Right ventricle myocardium superior (tissue), 1 donor: ENCODE measurements around the gene GNAT2. TPM values are rescaled to one million over a fixed set of nuclear protein-coding genes. Genes with fewer than 3 reads are reported as not detected.

ENCODE experiments used
- ATAC-seq: fragments of 200-7000 bp; cut with Tn5 transposase; one replicate; pipeline ENCODE4 v1.9.1; 2020; ENCODE audit warnings: mild to moderate bottlenecking; ENCODE audit not compliant: poor library complexity
- DNase-seq: peaks from one replicate; pipeline ENCODE4 v3.0.0-alpha.2; 2020
- intact Hi-C: fragments of 100-400 bp; cut with DNase I; formaldehyde crosslinking; loops from one replicate; pipeline ENCODE4 v1.11.2; 2022
- total RNA-seq: library from RNA; stranded (reverse); fragmentation: NEBNext Ultra II Directional; extraction: Animal tissue kit (Norgen Biotek cat#: 25700); gene quantifications from one replicate; pipeline ENCODE4 v1.2.1, GENCODE V29; 2021
- donor health status: DM: no; HTN: yes; CAD: no; lungs with severe emphysema.

The GNAT2 gene
- total RNA-seq, 1 donor from 2014 or later = not detected

DNA sequence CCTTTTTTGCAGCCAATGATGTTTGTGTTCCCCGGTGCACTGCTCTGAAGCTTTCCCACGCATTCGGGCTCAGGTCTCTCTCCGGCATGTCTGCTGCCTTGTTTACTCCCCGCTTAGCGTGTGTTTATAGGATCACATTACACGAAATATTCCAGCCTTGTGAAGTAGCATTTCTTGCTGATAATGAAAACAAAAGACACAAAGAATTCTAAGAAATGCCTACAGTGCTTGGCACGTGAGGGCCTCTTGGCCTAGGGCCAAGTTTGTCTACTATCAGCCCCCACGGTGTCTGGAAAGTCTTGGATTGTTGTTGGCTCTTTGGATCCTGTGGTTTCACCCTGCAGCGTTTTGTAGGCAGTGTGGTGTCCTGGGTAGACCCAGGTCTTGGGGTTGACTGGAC, 25.3 kb upstream of the GNAT2 start:
- no peak for DNase-seq
- ATAC-seq = no peak
- intact Hi-C loops = no loop called here

DNA sequence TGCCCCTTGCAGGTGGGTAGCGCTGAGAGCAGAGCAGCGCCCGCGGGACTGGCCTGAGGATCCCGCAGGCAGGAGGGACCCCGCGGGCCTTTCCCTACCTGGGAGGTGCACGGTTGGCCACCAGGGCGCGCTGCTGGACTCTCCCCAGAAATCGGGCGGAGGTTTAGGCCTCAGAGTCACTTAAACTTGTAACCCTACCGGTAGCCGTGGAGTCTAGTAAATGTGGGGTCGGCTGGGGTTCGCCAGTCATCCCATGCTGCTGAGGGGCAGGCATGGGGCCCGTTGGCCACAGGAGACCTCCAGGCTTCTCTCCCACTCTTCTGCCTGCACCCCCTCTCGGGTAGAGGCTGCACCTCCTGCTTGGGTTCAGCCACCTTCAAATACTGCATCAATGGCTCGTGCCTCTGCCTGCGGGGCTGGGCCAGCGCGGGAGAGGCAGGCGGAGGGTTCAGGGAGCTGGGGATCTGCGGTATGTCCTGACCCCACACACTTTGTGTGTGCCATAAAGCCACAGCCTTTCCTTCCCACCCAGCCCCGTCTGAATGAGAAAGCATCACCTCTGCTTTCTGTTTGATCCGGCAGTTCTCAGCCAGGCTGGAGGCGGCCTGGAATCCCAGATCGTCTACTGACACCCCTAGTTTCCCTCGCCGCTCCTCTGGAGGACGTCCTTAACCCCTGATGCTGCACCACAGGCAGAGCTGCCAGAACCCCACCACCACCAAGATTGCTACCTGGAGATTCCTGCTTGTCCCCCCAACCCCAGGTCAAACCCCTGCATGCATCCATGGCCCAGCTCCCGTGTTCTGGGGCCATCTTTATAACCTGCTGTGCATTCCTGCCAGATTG, 24.2 kb upstream of the GNAT2 start:
- DNase-seq (peak; percentile 91), ATAC-seq (peak; percentile 92)
- intact Hi-C loops = no loop called here

DNA sequence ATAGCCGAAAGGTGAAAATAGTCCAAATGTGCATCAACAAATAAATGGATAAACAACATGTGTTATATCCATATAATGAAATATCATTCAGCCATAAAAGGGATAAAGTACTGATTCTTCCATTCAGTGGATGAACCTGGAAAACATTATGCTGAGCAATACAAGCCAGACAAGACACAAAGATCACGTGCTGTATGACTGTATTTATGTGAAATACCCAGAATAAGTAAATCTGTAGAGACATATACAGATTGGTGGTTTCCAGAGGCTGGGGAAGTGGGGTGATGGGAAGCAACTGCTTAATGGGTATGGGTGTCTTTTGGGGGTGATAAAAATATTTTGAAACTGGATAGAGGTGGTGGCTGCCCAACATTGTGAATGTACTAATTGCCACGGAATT, 23.2 kb upstream of the GNAT2 start:
- no peak for ATAC-seq
- no peak for DNase-seq
- intact Hi-C loops = no loop called here

DNA sequence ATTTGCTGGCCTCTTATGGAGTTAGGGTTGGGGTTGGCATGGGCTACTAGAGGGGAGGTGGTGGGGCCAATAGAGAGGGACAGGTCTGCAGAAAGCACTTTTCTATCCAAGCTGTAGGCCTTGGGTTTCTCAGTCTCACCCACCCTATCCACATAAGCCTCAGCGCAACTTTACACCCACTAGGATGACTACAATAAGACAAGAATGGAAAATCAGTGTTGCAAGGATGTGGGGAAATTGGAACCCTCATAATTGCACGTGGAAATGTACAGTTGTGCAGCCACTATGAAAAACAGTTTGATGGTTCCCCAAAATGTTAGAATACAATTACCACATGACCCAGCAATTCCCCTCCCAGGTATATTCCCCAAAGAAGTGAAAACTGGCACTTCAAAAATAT, 22.4 kb upstream of the GNAT2 start:
- ATAC-seq = no peak
- intact Hi-C loops = no loop called here
- no peak for DNase-seq

DNA sequence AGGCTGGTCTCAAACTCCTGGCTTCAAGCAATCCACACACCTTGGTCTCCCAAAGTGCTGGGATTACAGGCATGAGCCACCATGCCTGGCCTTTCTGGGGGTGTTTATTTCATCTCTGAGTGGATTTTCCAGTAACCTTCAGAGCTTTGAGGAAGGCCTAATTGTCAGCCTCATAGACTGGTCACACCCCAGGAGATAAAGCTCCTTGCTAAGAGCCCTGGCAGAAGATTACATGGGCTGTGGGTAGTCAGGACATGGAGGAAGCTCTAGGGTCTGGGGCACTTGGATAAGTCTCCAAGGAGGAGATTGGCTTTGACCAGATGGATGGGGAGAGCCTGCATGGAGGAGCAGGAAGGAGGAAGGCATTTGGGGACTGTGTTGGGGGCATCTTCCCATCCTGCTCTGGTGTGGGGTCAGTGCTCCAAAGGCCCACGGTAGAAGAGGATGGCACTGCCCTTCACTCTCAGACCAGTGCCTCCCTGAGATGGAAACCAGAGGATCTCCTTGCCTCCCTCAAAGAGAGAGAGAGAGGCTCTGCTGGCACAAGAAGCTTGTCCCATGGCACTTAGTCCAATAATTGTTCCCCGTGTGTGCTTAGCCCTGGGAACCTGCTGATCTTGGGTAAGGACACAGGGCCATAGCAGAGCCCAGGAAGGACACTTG, 21.8 kb upstream of the GNAT2 start:
- intact Hi-C loops = no loop called here
- ATAC-seq (no peak), DNase-seq (no peak)

DNA sequence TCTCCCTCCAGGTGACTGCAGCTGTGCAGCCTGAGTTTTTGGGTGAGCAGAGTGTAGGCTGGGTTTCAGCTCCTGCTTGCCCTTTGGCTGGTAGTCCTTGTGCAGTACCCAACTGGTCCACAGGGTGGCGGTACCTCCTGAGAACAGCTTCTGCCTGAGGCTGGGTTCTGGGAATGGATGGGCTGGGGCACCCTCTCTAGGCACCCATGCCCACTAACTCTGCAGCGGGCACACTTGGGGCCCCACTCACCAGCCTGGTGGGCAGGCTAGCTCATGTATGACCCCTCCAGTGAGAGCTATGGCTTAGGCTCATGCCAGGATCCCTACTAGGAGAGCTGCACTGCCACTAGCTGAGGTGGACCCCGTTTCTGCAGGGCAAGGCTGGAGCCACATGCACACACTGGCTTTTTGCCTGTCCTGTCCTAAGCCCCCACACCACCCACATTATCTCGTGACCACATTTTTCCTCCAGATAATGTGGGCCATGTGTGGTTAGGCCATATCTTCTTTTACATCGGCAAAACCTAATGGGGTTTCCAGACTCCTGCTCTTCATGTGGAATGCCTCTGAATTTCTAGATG, 21.0 kb upstream of the GNAT2 start:
- intact Hi-C loops = loop anchor here (1.0 kb wide), 1 partner anchor 133 kb away; no protein-coding TSS in a partner anchor
- peak; percentile 60 for ATAC-seq
- peak; percentile 92 for DNase-seq

DNA sequence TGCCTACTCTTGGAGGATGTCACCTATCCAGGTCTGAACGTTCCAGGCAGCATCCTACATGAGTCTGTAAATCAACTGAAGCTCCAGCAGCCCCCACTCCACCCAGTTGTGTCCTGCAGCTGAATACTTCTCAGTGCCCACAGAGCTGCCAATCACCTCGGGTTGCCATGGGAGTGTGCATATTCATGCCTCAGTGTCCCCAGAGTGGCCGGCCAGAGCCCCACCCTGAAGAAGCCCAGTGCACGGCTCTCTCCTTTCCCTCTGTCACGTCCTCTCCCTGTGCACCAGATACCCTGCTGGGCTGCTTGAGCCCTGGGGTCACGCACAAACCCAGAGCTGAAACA, 20.4 kb upstream of the GNAT2 start:
- no peak for DNase-seq
- intact Hi-C loops = loop anchor here (1.0 kb wide), 1 partner anchor 133 kb away; no protein-coding TSS in a partner anchor

DNA sequence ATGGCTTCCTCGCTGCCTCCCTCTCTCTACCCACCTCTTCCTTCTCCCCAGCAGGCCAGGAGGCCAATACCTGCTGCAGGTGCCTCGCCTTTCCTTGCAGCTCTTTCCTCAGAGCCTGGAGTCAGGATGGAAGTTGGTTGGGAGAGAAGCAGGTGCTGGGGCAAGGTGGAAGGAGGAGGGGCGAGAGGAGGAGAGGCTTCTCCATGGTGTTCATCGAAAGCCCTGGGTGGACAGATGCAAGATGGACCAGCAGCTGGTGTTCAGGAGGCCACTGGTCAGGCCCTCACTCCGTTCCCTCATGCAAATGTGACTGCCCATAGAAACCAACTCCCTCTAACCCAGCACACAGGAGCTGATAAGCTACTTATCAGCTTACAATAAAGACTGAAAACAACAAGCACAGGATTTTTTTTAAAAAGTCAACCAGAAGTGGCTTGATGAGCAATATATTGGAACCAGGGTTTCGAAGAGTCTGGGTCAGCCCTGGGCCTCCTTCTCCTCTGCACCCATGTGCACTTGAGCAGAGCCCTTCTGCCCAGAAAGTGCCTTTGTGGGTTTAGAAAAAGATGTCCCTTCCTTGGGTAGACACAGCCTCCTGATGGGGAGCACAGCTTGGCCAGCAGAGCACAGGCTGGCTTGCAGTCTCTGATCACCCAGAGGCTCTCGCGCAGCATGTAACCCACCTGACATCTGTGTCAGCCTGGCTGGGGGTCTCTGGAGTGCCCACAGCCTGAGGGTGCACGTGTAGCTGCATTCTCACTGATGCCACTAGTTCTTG, 19.8 kb upstream of the GNAT2 start:
- ATAC-seq = no peak
- DNase-seq = no peak
- intact Hi-C loops = no loop called here

More for the DNA sequence above, 20.4 kb upstream of the GNAT2 start:
- ATAC-seq = no peak

DNA sequence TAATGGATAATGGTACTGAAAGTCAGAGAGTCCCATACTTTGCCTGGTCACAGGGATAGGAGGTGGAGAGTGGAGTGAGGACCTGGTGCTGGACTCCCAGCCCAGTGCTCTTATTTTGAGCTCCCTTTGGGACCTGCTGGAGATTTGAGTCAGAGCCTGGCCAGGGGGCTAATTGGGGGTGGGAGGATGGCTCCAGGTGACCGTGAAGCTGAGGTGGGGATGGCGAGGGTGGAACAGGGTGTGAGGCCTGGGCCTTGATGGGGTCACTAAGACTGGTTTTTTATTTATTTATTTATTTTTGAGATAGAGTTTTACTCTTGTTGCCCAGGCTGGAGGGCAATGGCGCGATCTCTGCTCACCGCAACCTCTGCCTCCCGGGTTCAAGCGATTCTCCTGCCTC, 18.0 kb upstream of the GNAT2 start:
- ATAC-seq = no peak
- no peak for DNase-seq
- intact Hi-C loops = no loop called here

DNA sequence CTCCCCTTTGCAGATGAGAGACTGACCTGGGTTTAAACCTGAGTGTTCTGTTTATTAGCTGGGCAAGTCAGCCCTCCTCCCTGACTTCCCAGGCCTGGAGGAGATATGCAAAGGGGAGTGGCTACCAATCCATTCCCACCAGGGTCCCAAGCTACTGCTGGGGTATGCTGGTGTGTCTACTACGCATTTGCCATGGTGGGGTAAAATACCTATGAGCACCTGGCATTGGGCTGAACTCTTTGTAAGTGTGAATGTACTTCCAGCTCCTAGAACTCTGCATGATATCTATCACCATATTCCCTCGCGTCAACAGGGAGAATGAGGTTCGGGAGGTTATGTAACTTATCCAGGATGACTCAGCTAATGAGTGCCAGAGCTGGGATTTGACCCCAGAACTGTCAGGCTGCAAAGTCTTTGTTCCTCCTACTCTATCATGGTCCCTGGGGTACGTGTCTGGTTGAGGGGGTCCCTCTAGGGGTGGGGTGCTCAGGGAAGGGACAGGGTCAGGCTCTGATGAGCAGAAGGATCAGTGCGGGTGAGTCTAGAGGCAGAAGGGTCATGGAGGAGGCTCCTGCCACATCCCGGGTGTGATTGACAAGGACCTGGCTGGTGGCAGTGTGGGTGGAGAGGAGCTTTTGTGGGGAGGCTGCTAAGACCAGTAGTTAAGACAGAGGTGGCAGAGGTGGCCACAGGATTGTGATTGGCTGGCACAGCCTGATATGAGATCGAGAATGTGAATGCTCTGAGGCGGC, 17.0 kb upstream of the GNAT2 start:
- DNase-seq (no peak), ATAC-seq (peak; percentile 59)
- intact Hi-C loops = no loop called here

DNA sequence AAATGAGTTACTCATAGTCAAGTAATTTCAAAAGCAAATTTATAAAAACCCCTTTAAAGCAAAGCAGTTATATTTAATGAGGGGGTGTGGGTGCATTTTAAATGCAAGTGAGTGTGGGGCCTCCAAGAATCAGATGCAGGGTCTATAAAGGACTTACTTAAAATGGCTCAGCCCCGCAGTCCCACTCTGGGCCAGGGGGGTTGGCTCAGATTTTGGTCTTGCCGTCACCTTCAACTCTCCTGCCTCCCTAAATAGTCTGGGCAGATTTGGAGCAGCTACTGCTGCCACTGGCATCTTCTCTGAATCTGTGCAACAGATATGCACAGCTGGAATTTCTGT, 16.4 kb upstream of the GNAT2 start:
- no peak for DNase-seq
- no peak for ATAC-seq
- intact Hi-C loops = no loop called here

DNA sequence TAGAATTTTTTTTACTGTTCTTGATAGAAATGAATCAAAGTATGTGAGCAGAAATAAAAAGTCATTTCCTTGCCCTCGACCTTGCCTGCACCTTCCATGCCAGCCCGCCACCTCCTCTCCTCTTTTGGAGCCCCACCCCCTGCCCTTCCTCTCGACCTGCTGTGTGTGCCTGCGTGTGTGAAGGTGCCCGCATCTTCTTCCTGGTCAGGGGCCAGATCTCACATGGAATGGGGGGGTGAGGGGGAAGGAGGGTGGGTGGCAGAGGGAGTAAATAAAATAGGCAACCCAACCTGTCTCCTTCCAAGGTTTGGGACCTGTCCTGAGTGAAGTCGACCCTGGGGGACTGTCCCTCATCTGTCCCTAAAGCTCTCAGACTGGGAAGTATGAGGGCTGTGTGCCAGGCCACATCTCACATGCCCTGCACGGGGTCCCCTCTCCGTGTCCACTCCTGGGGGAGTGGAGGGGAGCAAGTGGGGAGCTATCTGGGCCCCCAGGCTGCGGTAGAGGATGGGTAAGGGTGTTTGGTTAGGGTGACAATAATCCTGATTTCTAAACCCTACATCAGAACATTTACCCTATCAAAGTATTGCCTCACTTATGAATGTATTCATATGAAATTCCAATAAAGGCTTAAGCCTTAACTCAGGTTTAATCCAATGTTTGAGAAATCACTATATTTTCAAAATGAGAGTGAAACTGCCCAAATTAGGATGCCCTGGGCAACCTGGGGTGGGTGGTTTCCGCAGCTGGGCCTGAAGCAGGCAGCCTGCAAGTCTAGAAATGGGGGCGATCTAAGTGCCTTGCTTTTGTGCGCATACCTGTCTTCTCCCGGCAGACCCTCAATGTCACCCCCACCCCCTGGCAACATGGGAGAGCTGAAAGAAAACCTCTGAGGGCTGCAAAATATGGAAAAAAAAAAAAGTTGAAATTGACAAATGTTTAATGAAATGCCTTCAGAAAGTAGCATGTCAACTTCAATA, 15.6 kb upstream of the GNAT2 start:
- intact Hi-C loops = loop anchor here (5.0 kb wide), 1 partner anchor 88 kb away; the partner anchor contains the start of gene GNAI3
- DNase-seq (no peak), ATAC-seq (no peak)

DNA sequence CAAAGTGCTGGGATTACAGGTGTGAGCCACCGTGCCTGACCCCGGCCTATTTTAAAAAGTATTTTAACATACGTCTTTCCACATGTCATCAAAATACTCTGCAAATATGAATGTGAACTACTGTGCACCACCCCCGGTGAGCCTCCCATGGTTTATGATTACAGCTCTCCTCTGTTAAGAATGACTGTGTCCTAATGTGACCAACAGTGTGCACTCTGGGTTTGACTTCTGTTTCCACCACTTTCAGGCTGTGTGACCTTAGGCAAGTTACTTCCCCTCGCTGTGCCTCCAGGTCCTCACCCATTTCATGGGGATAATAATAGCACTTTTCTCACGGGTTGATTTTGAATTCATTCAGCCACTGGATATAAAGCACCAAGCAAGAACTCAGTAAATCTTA, 14.9 kb upstream of the GNAT2 start:
- intact Hi-C loops = loop anchor here (5.0 kb wide), 1 partner anchor 87 kb away; the partner anchor contains the start of gene GNAI3

DNA sequence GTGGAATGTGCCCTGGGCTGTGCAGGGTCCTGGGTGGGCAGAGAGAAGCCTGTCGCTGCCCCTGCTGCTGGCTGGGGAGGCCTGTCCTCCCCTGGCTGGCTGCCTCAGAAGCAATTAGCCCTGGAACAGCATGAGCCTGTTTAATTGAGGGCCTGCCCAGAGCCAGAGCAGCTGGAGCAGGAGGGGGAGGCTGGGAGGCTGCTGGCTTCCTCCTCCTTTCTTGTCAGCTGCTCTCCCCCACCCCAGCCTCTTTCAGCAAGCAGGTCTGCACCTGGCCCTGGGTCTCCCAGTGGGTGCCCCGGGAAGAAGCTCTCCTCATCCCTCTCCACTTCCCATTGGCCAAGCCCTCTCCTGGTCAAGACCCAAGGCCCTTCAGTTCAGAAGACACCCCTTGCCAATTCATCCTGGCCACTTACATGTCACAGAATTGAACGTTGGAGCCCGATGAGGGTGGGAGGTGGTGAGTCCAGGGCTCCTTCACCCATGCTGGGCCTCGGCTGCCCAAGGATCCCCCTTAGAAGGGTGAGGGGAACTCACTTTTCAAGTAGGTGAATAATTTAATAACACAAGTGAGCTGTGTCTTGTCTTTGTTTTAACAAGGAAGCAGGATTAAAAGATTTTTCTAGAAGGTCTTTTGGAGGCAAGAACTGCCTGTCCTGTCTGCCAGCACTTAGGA, 13.4 kb upstream of the GNAT2 start:
- intact Hi-C loops = loop anchor here (5.0 kb wide), 1 partner anchor 86 kb away; the partner anchor contains the start of gene GNAI3
- peak; percentile 66 for ATAC-seq
- no peak for DNase-seq

More for the DNA sequence above, 14.9 kb upstream of the GNAT2 start:
- no peak for DNase-seq
- no peak for ATAC-seq

DNA sequence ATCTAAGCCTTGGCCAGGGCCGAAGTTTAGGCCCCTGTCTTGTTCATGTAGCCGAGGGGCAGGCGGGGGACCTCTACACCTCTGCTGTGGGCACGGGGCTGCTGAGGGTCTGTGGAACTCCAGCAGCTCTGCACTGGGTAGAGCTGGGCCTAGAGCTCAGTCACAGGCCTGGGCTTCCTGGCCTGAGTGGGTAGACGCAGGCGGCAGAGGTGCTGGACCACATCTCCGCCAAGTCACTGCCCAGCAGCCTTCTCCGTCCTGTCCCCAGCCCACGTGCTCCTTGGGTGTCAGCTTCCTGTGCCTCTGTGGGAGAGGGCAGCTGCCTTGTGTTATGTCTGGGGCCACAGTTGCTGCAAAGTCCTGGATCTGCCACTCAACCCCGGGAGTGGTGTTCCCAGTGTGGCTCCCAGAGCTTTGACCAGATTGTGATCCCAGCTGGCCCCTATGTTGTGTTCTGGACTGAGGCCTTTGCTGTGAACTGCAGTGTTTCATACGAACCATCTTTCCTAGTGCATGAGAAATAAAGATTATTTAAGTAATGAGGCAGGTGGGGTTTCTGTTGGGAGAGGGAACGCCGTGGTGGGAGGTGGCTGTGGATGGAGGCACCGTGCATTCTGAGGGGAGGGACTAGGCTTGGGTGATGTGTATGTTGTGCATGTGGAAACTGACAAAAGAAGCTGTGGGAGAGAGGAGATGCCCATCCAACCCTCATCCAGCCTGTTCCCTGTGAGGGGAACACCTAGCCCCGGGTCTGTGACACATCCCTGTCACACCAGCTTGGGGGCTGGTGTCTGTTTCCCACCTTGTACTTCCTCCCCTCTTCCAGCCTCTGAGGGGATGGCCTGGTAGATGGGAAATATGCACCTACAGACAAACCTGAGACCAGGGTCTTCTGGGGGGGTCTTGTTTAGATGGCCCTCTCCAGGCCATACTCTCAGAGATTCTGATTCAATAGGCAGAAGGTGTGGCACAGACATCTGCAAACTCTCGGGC, 12.4 kb upstream of the GNAT2 start:
- intact Hi-C loops = loop anchor here (5.0 kb wide), 1 partner anchor 85 kb away; the partner anchor contains the start of gene GNAI3
- ATAC-seq (no peak), DNase-seq (no peak)
